Osteoblast (primary cell): ENCODE data around the gene TRA2A. TPM values are rescaled to one million over a fixed set of nuclear protein-coding genes. Genes with fewer than 3 reads are reported as not detected.
A peak's percentile ranks its signal among the peaks of the same experiment; 100 is the strongest.
"Not testable (repeated sequence)": the region's sequence is repeated elsewhere in the genome, so short reads cannot be mapped to it uniquely, and the experiment has no call there.

Experiments used
- DNase-seq: peaks from one replicate; pipeline ENCODE4 v3.0.0; 2011; ENCODE audit warnings: low spot score, mixed read lengths; ENCODE audit not compliant: insufficient read length; ENCODE audit errors: missing footprints
- H2AFZ ChIP-seq: 2 replicates; pipeline ENCODE4 v1.6.0; 2011; ENCODE audit warnings: mild to moderate bottlenecking, low read length
- H3K27ac ChIP-seq: 2 replicates; pipeline ENCODE4 v1.5.1; 2011; ENCODE audit warnings: mild to moderate bottlenecking, low read depth, low read length, moderate library complexity
- H3K27me3 ChIP-seq: 2 replicates; pipeline ENCODE4 v1.6.0; 2012; ENCODE audit warnings: mild to moderate bottlenecking, control low read depth, inconsistent platforms, low read length, moderate library complexity; ENCODE audit not compliant: insufficient read depth
- H3K36me3 ChIP-seq: 2 replicates; pipeline ENCODE4 v1.5.1; 2011; ENCODE audit warnings: mild to moderate bottlenecking, low read length, control low read depth, moderate library complexity; ENCODE audit not compliant: insufficient read depth
- H3K4me1 ChIP-seq: 2 replicates; pipeline ENCODE4 v1.5.1; 2011; ENCODE audit warnings: mild to moderate bottlenecking, low read length, control low read depth, moderate library complexity; ENCODE audit not compliant: insufficient read depth
- H3K4me2 ChIP-seq: 2 replicates; pipeline ENCODE4 v1.6.0; 2011; ENCODE audit warnings: mild to moderate bottlenecking, low read length; ENCODE audit not compliant: insufficient read depth
- H3K4me3 ChIP-seq: fragments of 200-600 bp; sonication (generic); 3 replicates; pipeline ENCODE4 v1.5.1; 2012; ENCODE audit warnings: mild to moderate bottlenecking, low read length, inconsistent platforms; ENCODE audit not compliant: insufficient read depth
- H3K79me2 ChIP-seq: 2 replicates; pipeline ENCODE4 v1.6.0; 2012; ENCODE audit warnings: mild to moderate bottlenecking, low read length, control low read depth, inconsistent platforms; ENCODE audit not compliant: insufficient read depth
- H3K9me3 ChIP-seq: 2 replicates; pipeline ENCODE4 v1.5.1; 2011; ENCODE audit warnings: low read depth, low read length, control low read depth
- H4K20me1 ChIP-seq: 2 replicates; pipeline ENCODE4 v1.6.0; 2012; ENCODE audit warnings: mild to moderate bottlenecking, low read length, control low read depth; ENCODE audit not compliant: insufficient read depth
- total RNA-seq: library from RNA; depleted of rRNA; stranded (reverse); fragments of >200 nt; gene quantifications from 2 replicates; pipeline ENCODE4 v1.2.3, GENCODE V29; 2012
- TF ChIP-seq, protein P1 (sequence below): IDR thresholded peaks from 2 replicates; pipeline ENCODE4 v1.5.1; 2011; ENCODE audit warnings: mild to moderate bottlenecking, low read depth, low read length, moderate library complexity; ENCODE audit errors: extremely low read depth

TRA2A gene
- total RNA-seq, 1 donor, result 25.7 TPM

DNA sequence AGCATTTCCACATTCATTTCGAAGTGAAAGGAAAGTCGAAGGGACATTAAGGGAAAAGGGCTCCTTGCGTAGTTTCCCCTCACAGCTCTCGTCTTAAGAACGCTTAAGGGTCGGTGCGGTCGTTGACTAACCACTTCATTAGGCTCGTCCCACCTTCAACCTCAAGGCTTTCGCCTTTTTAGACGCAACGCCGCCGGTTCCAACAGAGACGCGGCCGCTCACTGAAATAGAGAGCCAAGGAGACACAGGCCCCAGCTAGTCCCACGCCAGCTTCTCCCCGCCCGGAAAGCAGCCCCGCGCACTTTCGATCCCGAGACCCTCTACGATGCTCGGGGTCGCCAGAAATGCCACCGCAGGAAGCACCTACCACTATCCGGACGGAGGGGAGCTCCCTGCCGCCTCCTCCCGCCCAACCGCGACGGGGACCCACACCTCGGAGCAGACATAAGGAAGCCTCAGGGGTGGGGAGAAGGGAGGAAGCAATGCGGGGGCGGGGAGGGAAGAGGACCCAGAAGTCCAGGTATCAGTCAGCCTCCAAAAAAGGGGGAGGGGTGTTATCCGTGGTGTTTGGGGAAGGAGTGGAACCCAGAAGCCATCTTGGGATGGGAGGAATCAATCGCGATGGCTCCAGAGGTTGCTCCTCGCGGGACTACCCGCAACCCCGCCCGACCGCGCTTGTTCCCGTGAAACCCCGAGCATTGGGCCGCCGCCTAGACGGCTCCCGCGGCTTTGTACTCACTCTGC is 559 bp downstream of the TRA2A start:
- H3K36me3 ChIP-seq, result no peaks in the 10 kb centered on the region
- DNase-seq, result peak; percentile 81
- peak overlapping the region; percentile 96 for H2AFZ ChIP-seq
- TF ChIP-seq, protein P1, sequence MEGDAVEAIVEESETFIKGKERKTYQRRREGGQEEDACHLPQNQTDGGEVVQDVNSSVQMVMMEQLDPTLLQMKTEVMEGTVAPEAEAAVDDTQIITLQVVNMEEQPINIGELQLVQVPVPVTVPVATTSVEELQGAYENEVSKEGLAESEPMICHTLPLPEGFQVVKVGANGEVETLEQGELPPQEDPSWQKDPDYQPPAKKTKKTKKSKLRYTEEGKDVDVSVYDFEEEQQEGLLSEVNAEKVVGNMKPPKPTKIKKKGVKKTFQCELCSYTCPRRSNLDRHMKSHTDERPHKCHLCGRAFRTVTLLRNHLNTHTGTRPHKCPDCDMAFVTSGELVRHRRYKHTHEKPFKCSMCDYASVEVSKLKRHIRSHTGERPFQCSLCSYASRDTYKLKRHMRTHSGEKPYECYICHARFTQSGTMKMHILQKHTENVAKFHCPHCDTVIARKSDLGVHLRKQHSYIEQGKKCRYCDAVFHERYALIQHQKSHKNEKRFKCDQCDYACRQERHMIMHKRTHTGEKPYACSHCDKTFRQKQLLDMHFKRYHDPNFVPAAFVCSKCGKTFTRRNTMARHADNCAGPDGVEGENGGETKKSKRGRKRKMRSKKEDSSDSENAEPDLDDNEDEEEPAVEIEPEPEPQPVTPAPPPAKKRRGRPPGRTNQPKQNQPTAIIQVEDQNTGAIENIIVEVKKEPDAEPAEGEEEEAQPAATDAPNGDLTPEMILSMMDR, result no peak
- H3K27me3 ChIP-seq, result no peaks in the 10 kb centered on the region
- no peaks in the 10 kb centered on the region for H3K9me3 ChIP-seq
- peaks cover 50% of the 10 kb centered on the region for H4K20me1 ChIP-seq
- H3K4me3 ChIP-seq, result peak overlapping the region; percentile 92
- peaks cover 19% of the 10 kb centered on the region for H3K4me1 ChIP-seq
- peaks cover 56% of the 10 kb centered on the region for H3K79me2 ChIP-seq
- peak overlapping the region; percentile 99 for H3K27ac ChIP-seq
- H3K4me2 ChIP-seq, result peak overlapping the region; percentile 96

DNA sequence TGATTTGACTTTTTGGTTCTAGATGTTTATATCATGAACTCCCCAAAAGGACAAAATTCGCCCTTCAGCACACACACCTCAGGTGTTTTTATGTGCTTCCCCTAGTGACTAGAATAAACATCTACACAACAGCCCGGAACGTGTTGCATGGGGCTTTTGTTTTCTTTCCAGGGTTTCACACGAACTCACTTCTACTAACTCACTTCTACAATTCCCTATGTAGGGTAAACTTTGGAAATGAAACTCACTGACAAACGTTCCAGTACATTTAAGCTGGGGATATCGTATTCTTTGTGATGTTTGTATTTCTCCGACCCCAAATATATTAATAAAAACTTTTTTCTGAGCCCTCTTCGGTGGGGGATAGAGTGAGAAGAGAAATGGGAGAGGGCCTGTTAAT is 1.4 kb downstream of the TRA2A start:
- Histone ChIP-seq H3K36me3 (no peaks in the 10 kb centered on the region), H3K4me2 (peak overlapping the region; percentile 96), H2AFZ (no peak overlapping the region), H4K20me1 (peaks cover 58% of the 10 kb centered on the region), H3K4me3 (peak overlapping the region; percentile 92), H3K9me3 (no peaks in the 10 kb centered on the region), H3K27ac (peak overlapping the region; percentile 99), H3K27me3 (no peaks in the 10 kb centered on the region), H3K79me2 (peaks cover 64% of the 10 kb centered on the region), H3K4me1 (peaks cover 19% of the 10 kb centered on the region)
- TF ChIP-seq, protein P1, result no peak
- DNase-seq, result no peak

DNA sequence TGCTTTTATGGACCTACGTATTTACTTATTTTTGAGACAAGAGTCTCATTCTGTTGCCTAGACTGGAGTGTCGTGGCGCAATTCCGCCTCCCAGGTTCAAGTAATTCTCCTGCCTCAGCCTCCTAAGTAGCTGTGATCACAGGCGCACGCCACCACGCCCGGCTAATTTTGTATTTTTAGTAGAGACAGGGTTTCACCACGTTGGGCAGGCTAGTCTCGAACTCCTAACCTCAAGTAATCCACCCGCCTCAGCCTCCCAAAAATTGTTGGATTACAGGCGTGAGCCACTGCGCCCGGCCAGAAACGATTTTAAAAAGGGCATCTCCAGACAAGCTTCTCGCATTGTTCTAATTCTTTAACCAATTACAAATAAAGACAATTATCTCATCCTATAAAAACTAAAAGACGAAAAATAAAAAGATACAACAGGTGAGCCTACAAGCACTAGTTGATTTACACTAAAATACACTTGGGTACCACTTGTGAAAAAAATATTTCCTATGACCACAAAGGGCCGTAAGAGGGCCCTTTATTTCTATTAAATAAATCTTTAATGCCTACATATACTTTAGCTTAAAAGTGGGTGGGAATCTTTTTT is 2.4 kb downstream of the TRA2A start:
- Histone ChIP-seq H3K79me2 (peaks cover 75% of the 10 kb centered on the region), H3K36me3 (no peaks in the 10 kb centered on the region), H3K27ac (peak overlapping the region; percentile 99), H4K20me1 (peaks cover 69% of the 10 kb centered on the region), H3K9me3 (no peaks in the 10 kb centered on the region), H2AFZ (no peak overlapping the region), H3K4me3 (peak overlapping the region; percentile 92), H3K4me1 (peaks cover 19% of the 10 kb centered on the region), H3K27me3 (no peaks in the 10 kb centered on the region), H3K4me2 (peak overlapping the region; percentile 96)
- TF ChIP-seq, protein P1, result no peak
- DNase-seq, result no peak

DNA sequence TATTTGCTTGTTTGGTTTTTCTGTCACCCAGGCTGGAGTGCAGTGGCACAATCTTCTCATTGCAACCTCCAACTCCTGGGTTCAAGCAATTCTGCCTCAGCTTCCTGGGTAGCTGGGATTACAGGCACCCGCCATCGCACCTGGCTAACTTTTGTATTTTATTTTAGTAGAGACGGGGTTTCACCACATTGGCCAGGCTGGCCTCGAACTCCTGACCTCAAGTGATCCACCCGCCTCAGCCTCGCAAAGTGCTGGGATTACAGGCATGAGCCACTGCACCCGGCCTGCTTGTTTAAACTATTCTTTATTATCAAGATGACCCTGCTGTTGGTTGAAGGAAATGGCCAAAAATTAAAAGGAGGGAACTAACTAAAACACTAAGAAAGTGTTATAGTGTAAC is 6.2 kb downstream of the TRA2A start:
- not testable (repeated sequence) for DNase-seq, H2AFZ ChIP-seq

More for the DNA sequence above, 6.2 kb downstream of the TRA2A start:
- H4K20me1 ChIP-seq, result peaks cover 95% of the 10 kb centered on the region
- not testable (repeated sequence) for H3K4me2 ChIP-seq, H3K27me3 ChIP-seq, H3K9me3 ChIP-seq, H3K4me3 ChIP-seq
- H3K36me3 ChIP-seq, result peaks cover 14% of the 10 kb centered on the region
- peaks cover 19% of the 10 kb centered on the region for H3K4me1 ChIP-seq
- H3K27ac ChIP-seq, result peak overlapping the region; percentile 28
- H3K79me2 ChIP-seq, result peaks cover 99% of the 10 kb centered on the region
